Measurements from ENCODE around the gene RAB11FIP5.

RAB11FIP5 gene

DNA sequence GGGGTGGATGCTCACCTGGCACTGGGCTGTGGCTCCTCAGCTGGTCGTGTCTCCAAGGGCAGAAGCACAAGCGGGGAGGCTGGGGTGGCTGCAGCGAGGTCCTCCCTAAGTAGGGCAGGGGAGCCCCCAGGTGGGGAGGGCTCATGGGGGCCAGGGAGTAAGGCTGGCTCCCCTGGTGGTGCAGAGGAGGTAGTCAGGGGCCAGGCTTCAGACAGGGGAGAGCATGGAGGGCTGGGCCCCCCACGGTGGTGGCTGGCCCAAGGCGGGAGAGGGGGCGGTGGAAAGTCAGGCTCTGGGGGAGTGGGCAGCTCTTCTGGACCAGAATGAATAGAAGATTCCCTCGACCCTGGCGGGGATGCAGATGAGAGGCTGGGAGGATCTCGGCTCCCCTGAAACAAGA, 33.1 kb downstream of the RAB11FIP5 start:
- DNase-seq (ENCODE audit: low read depth) = no peak
- TF ChIP-seq, protein P1, sequence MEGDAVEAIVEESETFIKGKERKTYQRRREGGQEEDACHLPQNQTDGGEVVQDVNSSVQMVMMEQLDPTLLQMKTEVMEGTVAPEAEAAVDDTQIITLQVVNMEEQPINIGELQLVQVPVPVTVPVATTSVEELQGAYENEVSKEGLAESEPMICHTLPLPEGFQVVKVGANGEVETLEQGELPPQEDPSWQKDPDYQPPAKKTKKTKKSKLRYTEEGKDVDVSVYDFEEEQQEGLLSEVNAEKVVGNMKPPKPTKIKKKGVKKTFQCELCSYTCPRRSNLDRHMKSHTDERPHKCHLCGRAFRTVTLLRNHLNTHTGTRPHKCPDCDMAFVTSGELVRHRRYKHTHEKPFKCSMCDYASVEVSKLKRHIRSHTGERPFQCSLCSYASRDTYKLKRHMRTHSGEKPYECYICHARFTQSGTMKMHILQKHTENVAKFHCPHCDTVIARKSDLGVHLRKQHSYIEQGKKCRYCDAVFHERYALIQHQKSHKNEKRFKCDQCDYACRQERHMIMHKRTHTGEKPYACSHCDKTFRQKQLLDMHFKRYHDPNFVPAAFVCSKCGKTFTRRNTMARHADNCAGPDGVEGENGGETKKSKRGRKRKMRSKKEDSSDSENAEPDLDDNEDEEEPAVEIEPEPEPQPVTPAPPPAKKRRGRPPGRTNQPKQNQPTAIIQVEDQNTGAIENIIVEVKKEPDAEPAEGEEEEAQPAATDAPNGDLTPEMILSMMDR (IDR thresholded peaks at IDR 0.05; ENCODE audit: control insufficient read depth, insufficient read depth, low read depth, low read length, missing control alignments) = no peak
- H3K4me3 ChIP-seq (ENCODE audit: control insufficient read depth, low read depth, low read length) = no peak overlapping the region

DNA sequence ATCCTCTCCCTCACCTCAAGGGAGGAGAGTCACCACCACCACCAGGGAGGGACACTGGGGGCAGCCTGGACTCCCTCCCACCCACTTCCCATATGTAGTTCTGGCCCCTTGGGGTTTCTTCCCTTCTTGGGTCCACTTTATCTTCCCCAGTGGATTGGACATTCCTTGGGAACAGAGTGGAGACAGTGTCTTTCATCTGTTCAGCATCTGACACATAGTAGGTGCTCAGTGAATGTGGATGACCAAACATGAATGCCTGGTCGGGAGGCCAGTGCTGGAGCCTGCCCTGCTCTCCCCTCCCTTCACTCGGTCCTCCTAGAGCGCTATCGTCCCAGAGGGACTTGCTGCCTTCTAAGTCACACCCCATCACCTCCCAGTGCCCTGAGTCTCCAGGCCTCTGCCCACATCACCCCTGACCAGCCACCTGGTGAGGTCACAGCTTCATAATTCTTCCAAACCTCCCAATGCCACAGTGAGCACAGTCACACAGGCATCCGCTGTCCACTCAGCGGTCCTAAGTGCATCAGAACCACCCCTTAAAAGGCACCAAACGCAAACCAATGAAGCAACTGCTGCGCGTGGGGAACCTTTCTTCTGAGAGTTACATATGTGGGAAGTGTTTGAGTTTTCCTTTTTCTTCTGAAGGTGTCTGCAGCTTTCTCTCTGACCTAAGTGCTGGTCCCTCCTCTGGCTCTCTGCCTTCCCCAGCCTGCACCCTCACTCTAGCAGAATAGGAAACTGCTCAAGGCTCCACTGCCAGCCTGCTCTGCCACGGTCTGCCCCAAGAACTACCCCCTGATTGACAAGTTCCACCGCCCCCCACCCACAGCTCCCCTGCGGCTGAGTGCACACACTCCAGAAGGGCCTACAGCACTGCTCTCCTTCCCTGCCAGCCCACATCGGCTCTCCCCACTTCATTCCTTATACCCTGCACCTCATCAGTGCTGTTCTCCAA, 34.0 kb downstream of the RAB11FIP5 start:
- TF ChIP-seq, protein P1 (IDR thresholded peaks at IDR 0.05; ENCODE audit: control insufficient read depth, insufficient read depth, low read depth, low read length, missing control alignments) = no peak
- no peak for DNase-seq (ENCODE audit: low read depth)
- H3K4me3 ChIP-seq (ENCODE audit: control insufficient read depth, low read depth, low read length) = no peak overlapping the region

DNA sequence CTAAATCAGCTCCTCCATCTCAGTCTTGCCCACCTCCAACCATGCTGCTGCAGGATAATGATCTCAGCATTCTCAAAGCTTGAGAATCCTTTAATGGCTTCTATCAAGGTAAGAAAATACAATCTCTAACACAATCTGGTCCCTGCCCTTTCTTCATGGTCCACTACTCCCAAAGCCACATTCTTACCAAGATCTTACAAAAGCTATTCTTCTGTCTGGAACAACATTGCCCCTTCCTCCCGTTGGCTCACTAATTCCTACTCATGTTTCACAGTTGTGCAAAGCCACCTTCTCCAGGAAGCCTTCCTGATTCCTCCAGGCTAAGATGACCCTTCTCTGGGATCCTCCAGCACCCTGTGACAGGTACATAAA, 35.3 kb downstream of the RAB11FIP5 start:
- H3K4me3 ChIP-seq (ENCODE audit: control insufficient read depth, low read depth, low read length) = no peak overlapping the region
- TF ChIP-seq, protein P1 (IDR thresholded peaks at IDR 0.05; ENCODE audit: control insufficient read depth, insufficient read depth, low read depth, low read length, missing control alignments) = no peak
- DNase-seq (ENCODE audit: low read depth) = no peak

DNA sequence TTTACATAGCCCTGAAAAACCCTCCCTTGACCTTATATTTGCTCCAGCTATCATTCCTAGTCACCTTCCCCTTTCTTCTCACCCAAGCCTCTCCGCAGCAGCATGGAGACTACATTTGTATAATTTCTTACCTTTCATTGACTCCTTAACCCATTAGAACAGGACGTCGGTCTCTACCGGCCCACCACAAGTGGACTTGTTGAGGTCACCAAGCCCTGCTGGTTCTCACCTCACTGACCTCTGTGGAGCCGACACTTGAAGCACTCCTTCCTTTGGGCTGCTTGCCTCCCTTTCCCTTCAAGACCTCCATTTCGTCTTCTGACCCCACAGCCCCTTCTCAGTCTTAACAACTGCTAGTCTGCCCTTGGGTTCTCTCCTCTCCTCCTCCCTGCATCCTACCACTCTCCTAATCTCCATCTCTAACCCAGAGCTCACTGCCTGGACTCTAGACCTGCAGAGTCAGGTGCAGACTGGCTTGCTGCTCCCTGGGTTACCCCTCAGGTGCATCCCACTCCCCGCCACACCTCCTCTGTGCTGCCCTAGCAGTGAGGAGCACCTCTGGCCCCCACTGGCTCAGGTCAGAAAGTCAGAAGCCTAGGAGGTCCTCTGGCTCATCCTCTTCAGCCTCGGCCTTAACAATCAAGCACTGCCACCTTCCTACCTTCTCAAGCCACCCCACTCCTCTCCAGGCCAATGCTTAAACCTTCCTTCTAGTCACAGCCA, 35.9 kb downstream of the RAB11FIP5 start:
- no peak overlapping the region for H3K4me3 ChIP-seq (ENCODE audit: control insufficient read depth, low read depth, low read length)
- DNase-seq (ENCODE audit: low read depth) = no peak
- TF ChIP-seq, protein P1 (IDR thresholded peaks at IDR 0.05; ENCODE audit: control insufficient read depth, insufficient read depth, low read depth, low read length, missing control alignments) = no peak

DNA sequence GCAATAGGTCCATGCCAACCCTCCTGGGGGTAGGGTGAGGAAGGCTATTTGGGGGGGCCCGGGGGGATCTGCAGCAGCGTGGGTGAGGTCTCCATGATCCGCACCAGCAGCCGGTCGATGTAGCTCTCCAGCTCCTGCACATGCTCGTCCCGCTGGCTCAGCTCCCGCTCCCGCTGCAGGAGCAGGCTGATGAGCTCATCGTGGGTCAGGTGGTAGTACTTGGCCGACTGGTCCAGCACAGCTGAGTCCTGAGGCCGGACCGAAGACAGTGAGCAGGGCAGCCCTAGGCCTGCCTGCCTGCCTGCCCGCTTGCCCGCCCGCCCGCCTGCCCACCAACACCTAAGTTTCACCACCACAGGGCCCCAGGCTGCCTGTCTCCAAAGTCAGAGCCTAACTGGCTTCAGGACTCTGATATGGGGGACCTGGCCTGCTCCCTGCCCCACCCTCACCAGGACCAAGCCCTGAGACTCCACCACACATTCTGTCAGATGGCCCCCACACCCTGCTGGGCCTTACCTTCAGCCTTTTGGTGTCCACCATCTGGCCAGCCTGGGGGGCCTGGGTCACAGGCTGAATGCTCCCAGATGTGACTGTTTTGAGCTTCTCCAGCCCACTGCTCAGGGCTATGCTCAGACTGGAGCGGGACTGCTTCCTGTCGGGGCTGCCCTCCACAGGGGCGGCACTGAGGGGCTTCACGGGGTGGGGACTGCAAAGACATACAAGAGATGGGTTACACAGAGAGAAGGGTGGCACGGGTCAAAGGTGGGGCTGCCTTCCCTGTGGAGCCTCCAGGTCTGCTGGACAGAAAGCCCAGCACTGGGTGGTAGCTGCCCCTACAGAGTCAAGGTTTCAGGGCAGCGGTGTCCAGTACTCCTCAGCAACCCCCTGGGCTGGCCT, 37.0 kb downstream of the RAB11FIP5 start:
- no peak for DNase-seq (ENCODE audit: low read depth)
- TF ChIP-seq, protein P1 (IDR thresholded peaks at IDR 0.05; ENCODE audit: control insufficient read depth, insufficient read depth, low read depth, low read length, missing control alignments) = no peak
- no peak overlapping the region for H3K4me3 ChIP-seq (ENCODE audit: control insufficient read depth, low read depth, low read length)

Data from AG09309 (cell line).